ENCODE measurements around the gene SMYD3.
A peak's percentile ranks its signal among the peaks of the same experiment; 100 is the strongest.

The SMYD3 gene

DNA sequence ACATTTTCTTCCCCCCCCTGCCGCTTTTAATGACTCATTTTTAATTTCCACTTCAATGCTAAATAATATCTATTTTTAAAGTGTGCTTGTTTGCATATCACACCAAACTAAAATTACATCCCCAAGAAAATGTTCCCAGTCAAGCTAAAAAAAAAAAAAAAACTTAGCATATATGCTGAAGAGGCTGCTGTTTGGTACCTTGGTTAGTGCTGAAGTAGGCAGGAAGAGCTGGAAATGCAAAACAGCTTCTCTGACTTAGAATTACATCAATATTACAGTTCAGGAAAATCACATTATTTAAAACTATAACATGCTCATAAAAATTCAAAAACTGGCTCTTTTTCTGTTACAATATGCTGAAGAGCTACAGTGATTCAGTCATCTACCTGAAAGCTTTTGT is 372.3 kb downstream of the SMYD3 start:
- no peak for DNase-seq

DNA sequence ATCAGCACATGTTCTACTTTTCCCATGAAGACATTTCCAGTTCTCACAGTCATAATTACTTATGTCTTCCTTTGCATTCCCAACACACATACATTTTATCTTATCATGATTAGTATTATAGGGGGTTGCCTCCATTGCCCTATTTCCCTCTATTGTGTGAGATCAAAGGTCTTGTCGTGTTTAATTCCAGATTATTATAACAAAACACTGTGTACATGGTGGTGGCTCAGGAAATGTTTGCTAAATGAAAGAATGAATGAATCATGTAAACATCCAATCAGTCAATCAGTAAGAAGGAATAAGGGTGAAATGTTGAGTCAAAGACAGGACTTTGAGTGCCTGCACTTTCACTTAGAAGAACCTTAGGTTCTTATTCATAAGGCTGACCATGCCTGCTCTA is 376.0 kb downstream of the SMYD3 start:
- DNase-seq = no peak

DNA sequence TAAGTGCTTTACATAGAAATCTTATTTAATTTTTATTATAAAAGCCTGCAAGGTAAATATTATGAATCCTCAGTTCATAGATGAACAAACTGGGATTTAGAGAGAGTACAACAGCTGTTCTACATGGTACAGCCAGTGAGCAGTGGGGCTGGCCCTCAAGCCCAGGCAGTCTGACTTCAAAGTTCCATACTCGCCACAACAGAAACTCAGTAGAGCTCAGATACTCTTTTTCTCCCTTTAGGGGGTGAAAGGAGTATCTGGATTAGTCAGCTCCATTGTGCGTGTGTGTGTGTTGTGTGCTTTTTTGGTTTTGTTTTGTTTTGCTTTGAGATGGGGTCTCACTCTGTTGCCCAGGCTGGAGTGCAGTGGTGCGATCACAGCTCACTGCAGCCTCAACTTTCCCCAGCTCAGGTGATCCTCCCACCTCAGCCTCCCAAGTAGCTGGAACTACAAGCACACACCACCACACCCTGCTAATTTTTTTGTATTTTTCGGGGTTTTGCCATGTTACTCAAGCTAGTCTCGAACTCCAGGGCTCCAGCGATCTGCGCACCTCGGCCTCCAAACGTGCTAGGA is 378.5 kb downstream of the SMYD3 start:
- DNase-seq = no peak

DNA sequence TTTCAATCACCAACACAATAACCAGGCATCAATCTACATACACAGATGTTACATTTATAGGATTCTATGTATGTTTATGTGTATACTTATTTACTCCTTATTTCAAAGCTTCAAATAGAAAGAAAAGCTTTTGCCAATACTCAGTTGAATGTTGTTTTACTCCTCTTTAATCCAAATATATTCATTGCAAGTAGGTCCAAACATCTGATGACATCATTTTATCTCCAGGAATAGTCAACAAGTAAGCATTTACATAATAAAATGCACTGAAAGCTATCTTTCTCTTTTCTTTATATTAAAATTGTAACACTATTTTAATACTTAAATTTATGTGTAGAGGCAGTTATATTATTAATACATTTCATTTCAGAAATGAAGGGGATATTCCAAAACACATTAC is 380.5 kb downstream of the SMYD3 start:
- DNase-seq = no peak

DNA sequence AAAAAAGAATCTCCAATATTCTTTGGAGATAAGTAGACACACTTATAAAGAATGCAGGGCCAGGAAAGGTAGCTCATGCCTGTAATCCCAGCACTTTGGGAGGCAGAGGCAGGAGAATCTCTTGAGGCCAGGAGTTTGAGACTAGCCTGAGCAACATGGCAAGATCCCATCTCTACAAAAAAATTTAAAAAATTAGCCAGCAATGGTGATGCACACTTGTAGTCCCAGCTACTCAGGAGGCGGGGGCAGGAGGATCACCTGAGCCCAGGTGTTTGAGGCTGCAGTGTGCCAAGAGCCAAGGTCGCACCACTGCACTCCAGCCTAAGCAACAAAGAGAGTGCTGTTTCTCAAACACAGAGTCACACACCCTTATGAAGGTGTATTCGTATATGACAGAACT is 385.0 kb downstream of the SMYD3 start:
- DNase-seq = no peak

DNA sequence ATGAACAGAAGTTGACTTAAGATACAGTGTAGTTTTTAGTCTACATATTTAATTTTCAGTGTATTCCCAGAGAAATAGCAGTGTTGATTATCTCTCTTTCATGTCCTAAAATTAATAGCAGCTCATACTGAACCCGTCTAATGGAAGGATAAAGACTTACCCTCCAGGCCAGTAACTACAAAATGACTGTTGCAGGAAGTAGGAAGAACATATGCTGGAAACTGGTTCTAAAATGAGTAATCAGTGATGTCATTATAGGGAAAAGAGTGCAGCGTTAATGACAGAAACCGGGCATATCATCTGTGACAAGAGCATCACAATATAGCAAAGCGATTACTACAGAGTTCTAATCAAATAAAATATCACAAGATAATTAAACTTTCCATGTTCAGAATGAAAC is 385.5 kb downstream of the SMYD3 start:
- DNase-seq = no peak

DNA sequence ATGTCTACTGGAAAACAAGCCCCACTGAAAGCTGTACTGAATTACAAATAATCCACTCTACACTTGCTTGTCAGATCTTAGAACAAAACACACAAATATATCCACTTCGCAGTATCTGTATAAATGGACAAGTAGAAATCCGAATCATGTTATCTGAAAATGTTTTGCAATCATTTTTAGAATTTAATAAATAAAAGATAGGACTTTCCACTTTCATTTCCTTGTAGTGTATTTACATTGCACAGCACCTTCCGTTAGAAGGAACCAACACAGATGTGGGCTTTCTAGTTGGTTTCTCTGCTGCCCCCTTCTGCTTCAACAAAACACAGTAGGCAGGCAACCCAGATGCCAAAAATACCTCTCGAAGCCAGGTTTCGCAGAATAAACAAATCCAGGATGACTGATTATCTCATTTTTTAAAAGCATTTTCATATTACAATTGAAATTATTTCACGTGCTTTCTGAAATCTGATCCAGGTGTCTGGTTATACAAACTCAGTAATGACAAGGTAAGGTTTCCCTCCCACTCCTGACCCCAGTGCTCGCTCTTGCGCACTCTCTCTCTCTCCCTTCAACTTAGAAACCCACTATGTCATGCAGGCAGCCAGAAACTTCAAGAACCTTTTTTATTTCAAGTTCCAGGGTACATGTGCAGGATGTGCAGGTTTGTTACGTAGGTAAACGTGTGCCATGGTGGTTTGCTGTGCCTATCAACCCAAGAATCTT is 389.9 kb downstream of the SMYD3 start:
- DNase-seq = peak; percentile 60

DNA sequence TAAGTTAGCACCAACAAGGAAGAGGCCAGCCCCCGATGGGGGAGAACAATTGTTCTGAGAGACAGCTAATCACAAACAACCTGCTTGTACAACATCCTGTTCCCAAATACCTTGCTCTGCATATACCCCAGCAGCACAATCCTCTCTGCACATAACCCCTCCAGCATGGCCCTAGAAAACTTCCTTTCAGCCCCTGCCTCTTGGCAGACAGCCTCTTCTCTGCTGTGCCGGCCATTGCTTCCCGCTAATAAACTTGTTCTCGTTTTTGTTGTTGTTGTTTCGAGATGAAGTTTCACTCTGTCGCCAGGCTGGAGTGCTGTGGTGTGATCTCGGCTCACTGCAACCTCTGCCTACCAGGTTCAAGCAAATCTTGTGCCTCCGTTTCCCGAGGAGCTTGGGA is 392.7 kb downstream of the SMYD3 start:
- no peak for DNase-seq

DNA sequence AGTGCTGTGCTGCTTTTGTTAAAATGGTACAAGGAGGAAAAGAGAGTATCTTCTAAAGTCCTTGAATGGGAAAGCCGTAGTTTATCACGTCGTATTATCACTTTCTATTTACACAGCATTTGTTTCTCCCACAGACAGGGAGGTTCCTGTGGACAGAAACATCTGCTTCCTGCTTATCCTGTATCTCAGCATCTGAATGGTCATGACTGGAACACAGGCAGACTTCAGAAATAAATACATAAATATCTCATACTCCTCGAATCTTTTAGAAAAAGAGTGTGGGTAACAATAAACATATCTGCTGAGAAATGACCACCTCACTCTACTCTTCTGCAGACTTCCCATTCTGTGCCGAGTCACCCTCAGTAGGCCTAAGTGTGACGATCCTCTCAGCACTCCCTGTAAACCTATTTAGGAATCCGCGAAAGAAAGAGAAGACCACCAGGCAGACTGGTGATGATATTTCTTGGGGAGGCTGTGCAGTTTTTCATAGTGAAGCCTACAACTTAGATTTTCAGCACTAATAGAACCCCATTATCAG is 393.5 kb downstream of the SMYD3 start:
- no peak for DNase-seq

DNA sequence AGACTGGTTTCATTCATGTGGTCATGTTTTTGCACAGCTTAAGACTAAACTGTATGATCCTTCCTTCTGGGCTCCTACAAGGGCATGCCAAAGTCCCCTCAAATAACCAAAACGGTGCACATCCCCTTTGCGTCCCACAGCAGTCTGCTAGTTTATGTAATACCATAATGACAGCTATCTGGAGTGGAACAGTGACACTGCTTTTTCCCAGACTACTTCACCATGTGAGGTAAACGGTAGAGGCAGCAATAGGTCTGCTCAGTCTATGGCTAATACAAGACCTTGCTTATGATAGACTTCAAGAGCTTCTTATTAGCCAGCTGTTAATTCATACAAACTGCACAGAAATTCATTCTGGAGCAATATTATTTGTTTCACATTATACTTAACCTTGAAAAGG is 395.5 kb downstream of the SMYD3 start:
- DNase-seq = no peak

DNA sequence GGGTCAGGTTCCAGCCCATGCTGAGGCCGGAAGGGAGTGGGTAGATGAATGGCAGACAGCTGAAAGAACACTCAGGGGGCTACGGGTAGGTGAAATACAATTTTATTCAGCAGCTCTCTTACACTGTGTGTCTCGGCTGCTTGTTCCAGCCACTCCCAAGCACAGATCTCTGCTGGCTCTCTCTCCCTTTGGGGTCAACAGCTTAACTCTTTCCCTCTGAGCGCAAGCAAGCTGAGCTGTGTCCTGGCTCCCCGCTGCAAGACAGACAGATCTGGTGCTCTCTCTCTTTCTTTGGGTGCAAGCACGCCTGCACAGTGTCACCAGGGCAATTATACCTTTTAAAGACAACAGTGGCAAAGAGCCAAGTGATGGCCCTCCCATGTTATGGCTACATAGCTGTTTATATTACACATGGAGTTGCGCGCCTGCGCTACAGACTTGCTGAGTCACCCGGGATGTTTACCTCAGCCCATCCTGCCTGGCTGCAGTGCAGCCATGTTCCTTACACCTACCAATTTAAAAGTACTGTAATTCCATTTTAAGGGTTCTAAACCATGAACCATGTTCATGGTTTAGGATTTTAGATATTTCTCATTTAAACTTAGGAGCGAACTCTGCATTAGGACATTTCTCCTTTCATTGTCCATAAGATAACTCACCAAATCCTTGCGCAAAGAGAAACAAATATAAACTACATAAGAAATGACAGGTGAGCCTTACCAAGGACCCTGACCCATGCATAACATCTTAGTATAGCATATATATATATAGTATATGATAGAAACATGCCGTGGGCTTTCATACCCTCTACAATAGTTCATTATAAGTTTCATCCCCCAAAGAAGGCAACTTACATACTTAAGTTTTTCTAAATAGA is 396.5 kb downstream of the SMYD3 start:
- DNase-seq = peak; percentile 69

DNA sequence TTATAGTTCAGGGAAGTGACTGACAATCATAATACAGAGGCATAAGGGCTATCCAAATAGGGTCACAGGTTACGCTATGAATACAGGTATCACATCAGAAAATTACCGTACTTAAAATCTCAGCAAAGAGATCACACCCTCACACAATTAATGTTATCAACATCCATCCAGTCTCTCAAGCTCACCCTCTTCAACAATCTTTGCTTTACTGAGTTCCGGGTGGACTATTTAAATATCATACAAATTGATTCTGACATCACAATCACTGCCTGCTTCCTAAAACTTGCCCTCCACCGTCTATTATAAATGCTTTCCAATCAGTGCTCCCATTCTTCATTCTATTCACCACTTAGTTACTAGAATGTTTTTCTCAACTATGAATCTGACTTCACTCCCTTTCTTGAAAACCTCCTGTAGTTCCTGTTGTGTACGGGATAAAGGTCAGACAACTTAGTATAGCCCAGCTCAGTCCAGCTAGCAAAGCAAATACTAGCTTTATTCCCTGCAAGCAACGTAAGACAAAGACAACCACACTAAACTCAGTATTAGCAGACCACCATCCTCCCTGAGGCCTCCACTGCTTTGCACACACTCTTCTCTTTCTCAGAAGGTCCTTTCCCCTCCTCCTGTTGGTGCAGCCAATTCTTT is 398.7 kb downstream of the SMYD3 start:
- DNase-seq = no peak

DNA sequence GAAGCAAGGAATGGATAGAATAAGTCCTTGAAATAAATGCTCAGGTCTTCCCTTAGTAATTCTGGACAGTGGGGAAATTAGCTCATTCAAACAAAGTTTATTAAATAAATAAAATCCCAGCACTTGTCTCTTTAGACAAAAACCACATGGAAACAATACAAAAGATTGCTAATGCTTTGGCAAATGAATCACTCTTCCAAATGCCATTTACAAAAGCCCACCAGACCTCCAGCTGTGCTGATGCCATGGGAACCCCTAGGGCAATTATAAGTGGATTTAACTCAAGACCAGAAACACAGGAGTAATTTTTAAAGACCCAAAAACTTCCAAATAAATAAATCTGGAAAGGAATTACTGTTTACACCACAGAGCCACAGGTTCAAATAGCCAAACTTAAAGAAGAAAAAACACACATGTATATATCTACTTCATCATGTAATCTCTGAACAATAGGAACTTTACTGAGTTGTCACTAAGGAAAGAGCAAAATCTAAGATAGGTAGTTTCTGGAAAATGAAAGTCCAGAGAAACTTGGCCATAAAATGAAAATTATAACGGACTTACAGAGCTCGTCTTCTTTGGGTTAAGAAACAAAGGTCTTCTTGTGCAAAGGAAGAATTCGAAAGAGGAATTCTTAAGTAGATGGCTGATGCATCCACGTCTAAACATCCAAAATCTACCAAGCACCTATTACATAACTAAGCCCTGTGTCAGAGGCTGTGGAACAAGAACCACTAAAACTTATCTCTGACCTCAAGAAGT is 399.4 kb downstream of the SMYD3 start:
- no peak for DNase-seq

DNA sequence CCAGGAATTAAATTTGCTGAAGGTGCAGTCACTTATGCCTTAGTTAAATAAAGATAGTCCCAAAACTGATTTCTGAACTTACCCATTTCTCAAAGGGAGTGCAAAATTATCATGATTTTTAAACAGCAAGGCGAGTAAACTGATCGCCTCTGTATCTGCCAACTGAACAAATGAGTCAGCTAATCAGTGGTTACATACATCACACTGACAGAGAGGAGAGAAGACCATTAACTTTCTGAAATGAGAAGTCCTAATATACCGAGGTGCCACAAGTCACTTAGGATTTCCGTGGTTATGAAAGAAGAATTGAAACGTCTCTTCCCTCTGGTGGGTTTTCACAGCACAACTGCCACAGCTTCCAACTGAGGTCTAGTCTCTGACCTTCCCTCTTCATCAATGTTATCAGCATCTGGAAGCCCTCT is 400.7 kb downstream of the SMYD3 start:
- no peak for DNase-seq

DNA sequence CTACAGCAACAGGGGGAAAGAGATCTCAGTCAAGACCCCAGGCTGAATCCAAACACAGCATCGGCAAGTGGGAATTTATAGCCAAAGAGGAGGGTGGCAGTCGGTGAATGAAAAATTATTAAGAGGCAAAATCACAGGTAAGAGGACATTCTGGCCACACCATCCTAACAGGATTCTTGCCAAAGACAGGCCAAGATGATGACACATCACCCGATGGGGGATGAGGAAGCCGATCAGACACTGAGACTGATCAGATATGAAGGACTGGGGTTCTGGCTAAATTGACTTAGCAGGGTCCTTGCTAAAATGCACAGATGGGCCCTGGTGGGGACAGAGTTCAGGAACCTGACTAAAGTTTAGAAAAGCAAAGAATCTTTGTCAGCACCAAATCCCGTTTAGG is 402.2 kb downstream of the SMYD3 start:
- DNase-seq = no peak

DNA sequence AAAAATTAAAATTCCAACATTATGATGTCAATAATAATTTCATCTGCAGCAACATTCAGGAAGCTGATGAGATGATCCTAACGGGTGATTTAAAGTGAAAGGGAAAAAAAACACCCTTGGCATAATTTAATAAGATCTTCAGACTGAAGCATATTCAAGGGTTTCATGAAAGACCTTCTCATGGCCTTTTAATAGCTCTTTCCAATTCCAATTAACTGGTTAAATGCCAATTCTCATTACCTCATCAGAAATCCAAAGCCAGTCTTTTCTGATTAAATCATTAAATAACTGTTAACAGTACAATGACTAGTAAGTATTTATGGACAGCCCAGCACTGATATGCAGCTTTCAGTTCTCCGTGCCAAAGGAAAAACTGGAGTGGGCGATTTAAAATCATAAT is 407.5 kb downstream of the SMYD3 start:
- no peak for DNase-seq

DNA sequence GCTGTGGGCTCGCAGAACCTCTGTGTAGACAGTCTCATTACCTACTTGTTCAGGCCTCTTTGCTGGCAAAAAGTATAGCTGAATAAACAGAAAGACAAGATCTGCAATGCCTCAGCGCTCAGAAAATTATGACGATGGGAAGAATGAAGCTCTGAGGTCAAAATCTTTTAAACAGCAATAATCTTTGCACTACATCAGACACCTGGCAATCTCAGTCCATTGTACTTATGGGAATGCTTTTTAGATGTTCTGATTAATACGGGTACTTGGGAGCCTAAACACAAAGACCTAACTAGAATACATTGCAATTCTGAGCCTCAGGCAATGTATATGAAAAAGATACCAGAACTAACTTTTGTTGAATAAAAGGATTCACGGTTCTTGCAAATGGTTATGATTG is 410.7 kb downstream of the SMYD3 start:
- DNase-seq = no peak

DNA sequence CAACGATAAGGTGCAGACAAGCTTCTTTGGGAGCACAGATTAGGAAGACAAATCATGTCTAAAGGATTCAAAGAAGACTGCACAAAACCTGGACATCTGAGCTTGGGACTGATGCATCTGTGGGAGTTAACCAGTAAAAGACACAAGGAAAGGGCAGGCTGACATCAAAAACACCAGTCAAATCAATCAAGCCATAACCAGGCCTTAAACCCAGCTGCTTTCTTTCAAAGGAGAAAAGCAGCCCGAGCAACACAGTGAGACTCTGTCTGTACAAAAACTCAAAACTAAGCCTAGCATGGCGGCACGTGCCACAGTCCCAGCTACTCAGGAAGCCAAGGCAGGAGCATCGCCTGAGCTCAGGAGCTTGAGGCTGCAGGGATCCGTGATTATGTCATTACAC is 411.6 kb downstream of the SMYD3 start:
- DNase-seq = peak; percentile 25

DNA sequence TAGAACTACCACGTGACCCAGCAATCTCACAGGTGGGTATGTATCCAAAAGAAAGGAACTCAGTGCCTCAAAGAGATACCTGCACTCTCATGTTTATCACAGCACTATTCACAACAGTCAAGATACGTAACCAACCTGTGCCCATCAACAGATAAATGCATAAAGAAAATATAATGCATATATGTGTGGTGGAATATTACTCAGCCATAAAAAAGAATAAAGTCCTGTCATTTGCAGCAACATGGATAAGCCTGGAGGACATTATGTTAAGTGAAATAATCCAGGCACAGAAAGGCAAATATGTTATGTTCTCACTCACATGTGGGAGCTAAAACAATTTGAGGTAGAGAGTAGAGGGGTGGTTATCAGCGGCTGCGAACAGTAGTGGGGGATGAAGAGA is 413.8 kb downstream of the SMYD3 start:
- DNase-seq = no peak

DNA sequence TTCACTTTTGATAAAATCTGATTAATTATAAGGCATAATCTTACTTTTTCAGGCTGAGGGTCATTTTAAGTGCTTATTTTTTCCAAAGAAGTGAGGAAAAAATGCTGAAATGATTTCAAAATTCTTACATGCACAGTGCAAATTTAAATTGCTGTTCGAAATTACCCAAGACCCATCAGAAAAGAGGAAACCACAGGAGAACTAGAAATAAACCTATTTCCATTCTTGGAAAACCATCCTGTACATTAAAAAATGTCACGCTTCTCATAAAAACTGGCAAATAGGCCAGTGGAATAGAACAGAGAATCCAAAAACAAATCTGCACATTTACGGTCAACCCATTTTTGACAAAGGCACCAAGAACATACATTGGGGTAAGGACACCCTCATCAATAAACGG is 414.9 kb downstream of the SMYD3 start:
- no peak for DNase-seq

DNA sequence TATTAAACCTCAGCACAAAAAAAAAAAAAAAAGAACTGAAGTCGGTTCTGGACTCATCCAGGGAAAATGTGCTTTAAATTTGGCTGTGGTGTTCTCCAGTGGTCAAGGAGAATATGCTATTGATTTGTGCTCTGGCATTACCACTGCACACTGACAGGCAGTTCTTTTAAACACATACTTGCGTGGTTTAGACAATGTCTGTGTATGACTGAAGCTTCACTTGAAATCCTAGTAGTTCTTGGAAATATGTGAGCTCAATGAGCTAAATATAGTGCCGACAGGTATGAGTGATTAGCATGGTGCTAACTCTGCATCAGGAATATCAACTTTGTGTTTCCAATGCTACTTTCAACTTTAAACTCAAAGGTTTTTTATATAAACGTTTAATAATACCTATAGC is 415.6 kb downstream of the SMYD3 start:
- no peak for DNase-seq

DNA sequence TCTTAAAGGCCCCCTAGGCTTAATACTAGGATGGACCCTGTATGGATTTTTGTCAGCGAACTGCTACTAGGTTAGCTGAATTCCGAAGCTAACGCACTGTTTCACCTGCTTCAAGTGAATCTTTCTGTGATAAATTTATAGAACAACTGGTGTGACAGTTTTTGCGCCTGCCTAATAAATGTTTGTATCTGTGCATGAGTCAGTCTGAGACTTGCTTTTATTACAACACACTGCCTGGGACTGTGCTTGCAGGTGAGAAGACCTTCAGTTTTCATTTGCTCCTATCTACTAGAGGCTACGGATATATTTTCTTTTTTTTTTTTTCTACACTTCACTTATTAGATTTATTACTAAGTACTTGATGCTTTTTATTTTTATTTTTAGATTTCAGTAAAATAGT is 420.9 kb downstream of the SMYD3 start:
- peak; percentile 46 for DNase-seq

DNA sequence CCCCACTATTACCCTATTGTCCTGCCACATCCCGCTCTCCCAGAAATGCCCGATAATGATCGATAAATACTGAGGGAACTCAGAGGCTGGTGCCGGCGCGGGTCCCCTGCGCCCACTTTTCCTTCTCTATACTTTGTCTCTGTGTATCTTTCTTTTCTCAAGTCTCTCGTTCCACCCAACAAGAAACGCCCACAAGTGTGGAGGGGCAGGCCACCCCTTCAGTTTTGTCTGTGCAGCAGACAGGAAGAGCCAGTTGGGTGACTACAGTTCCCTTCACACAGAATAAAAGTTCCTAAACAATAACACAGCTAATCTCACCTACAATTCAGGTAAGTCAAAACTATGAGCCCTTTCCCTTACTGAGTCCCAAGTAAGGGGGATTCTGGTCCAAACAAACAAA is 423.7 kb downstream of the SMYD3 start:
- DNase-seq = no peak

Measured in islet precursor cell (in vitro differentiated cells).